Small intestine (tissue), 7 donors: Measurements from ENCODE around the gene GAPVD1. TPM values are rescaled to one million over a fixed set of nuclear protein-coding genes. Genes with fewer than 3 reads are reported as not detected.

Experiments used
- DNase-seq, 2 donors: peaks; one replicate each; pipeline versions ENCODE4 v3.0.0 to v3.0.0-alpha.2; 2013
- FAIRE-seq: peaks from 2 replicates; lab custom pipeline; 2012; peaks lifted over from hg19 to GRCh38; lab: Jason Lieb, UNC
- H3K27ac ChIP-seq, 3 donors: one replicate each; pipeline ENCODE4 v1.5.1; 2013; ENCODE audit warnings: low read length in 2 of 3, mild to moderate bottlenecking in 2 of 3, control low read depth in 1 of 3, inconsistent platforms in 1 of 3, low read depth in 1 of 3, moderate library complexity in 1 of 3
- H3K27me3 ChIP-seq, 3 donors: one replicate each; pipeline ENCODE4 v1.6.1; 2013; ENCODE audit warnings: low read length in 3 of 3, inconsistent platforms in 1 of 3; ENCODE audit not compliant: control insufficient read depth in 3 of 3, insufficient read depth in 3 of 3
- H3K36me3 ChIP-seq, 3 donors: one replicate each; pipeline ENCODE4 v1.6.1; 2013; ENCODE audit warnings: low read length in 3 of 3, inconsistent platforms in 1 of 3, low read depth in 1 of 3, mild to moderate bottlenecking in 1 of 3, moderate library complexity in 1 of 3; ENCODE audit not compliant: control insufficient read depth in 3 of 3, insufficient read depth in 2 of 3
- H3K4me1 ChIP-seq, 3 donors: one replicate each; pipeline ENCODE4 v1.6.1; 2013; ENCODE audit warnings: low read length in 2 of 3, inconsistent platforms in 1 of 3, low read depth in 1 of 3, mild to moderate bottlenecking in 1 of 3, moderate library complexity in 1 of 3; ENCODE audit not compliant: control insufficient read depth in 3 of 3, insufficient read depth in 2 of 3
- H3K4me3 ChIP-seq, 3 donors: one replicate each; pipeline ENCODE4 v1.5.1; 2013; ENCODE audit warnings: low read length in 3 of 3, control low read depth in 1 of 3, inconsistent platforms in 1 of 3, low read depth in 1 of 3, mild to moderate bottlenecking in 1 of 3, moderate library complexity in 1 of 3
- H3K9me3 ChIP-seq, 2 donors: one replicate each; pipeline ENCODE4 v1.6.1; 2013; ENCODE audit warnings: low read depth in 1 of 2, low read length in 1 of 2; ENCODE audit not compliant: control insufficient read depth in 2 of 2, insufficient read depth in 1 of 2
- WGBS, 3 donors: extraction: QIAGEN DNeasy Blood & Tissue Kit; methylation state at CpG; one replicate each; pipeline ENCODE4 v1.1.7; 2013; 5-methylcytosine and 5-hydroxymethylcytosine counted together
- polyA plus RNA-seq, 4 donors: library from polyadenylated mRNA; stranded (reverse) in 3 of 4; unstranded in 1 of 4; fragments of 200-250 nt in 3 of 4; fragments of 120-200 nt in 1 of 4; gene quantifications; one replicate each; pipeline versions ENCODE4 v1.2.1 to v1.2.3, GENCODE V29; 2013
- donor health status: healthy with polysubstance abuse.
- donor health status: control.
- donor health status: control.
- donor health status: Bipolar disorder and iron deficiency.
- donor health status: healthy.

The GAPVD1 gene
- polyA plus RNA-seq, 4 donors, result 4.6 to 25.2 (median 7.1) TPM

- no peaks in the 10 kb centered on the region for H3K27me3 ChIP-seq
- no peak overlapping the region for H3K4me3 ChIP-seq
- H3K4me1 ChIP-seq, result peaks cover 0 to 5% (median 0%) of the 10 kb centered on the region in 3 donors
- no peaks in the 10 kb centered on the region for H3K9me3 ChIP-seq
- H3K27ac ChIP-seq, result no peak overlapping the region
- peaks cover 15 to 46% (median 27%) of the 10 kb centered on the region in 3 donors for H3K36me3 ChIP-seq
- FAIRE-seq (no peak), DNase-seq (peak in 1 of 2 donors; percentile 71)
- WGBS, 3 donors, result 21 to 68% (median 43%) methylated on average over 2 of the region's 2 CpGs
These were observed 99.0 kb downstream of the GAPVD1 start for GRCh38 chr9:125360601-125361000.

GRCh38 chr9:125361837-125362531, 100.4 kb downstream of the GAPVD1 start:
- H3K27me3 ChIP-seq, result no peaks in the 10 kb centered on the region
- no peaks in the 10 kb centered on the region for H3K9me3 ChIP-seq
- DNase-seq, result no peak
- FAIRE-seq, result no peak
- no peak overlapping the region for H3K4me3 ChIP-seq
- WGBS, 3 donors, result 75 to 82% (median 76%) methylated on average over 5 of the region's 5 CpGs
- H3K36me3 ChIP-seq, result peaks cover 10 to 41% (median 20%) of the 10 kb centered on the region in 3 donors
- H3K27ac ChIP-seq, result no peak overlapping the region
- H3K4me1 ChIP-seq, result peaks cover 0 to 5% (median 0%) of the 10 kb centered on the region in 3 donors

- Histone ChIP-seq H3K4me1 (no peaks in the 10 kb centered on the region), H3K27ac (no peak overlapping the region), H3K9me3 (no peaks in the 10 kb centered on the region), H3K27me3 (no peaks in the 10 kb centered on the region), H3K4me3 (no peak overlapping the region), H3K36me3 (peaks cover 5 to 21% (median 7%) of the 10 kb centered on the region in 3 donors)
- DNase-seq, result no peak
- no peak for FAIRE-seq
- 91 to 95% (median 94%) methylated on average over 5 of the region's 5 CpGs for WGBS, 3 donors
These were observed 105.0 kb downstream of the GAPVD1 start for GRCh38 chr9:125366676-125367075.

GRCh38 chr9:125370786-125371185, 109.2 kb downstream of the GAPVD1 start:
- FAIRE-seq, result no peak
- peaks cover 0 to 10% (median 5%) of the 10 kb centered on the region in 3 donors for H3K36me3 ChIP-seq
- WGBS, 3 donors, result 81 to 95% (median 92%) methylated on average over 8 of the region's 8 CpGs
- H3K27ac ChIP-seq, result no peak overlapping the region
- H3K4me3 ChIP-seq, result no peak overlapping the region
- no peak for DNase-seq
- H3K27me3 ChIP-seq, result peaks cover 0 to 7% (median 0%) of the 10 kb centered on the region in 3 donors
- H3K4me1 ChIP-seq, result peaks cover 0 to 6% (median 0%) of the 10 kb centered on the region in 3 donors
- no peaks in the 10 kb centered on the region for H3K9me3 ChIP-seq

- peaks cover 0 to 6% (median 0%) of the 10 kb centered on the region in 3 donors for H3K4me1 ChIP-seq
- H3K36me3 ChIP-seq, result peaks cover 0 to 4% (median 0%) of the 10 kb centered on the region in 3 donors
- no peaks in the 10 kb centered on the region for H3K9me3 ChIP-seq
- FAIRE-seq, result no peak
- H3K27ac ChIP-seq, result no peak overlapping the region
- WGBS, 3 donors, result 43 to 80% (median 59%) methylated on average over 9 of the region's 9 CpGs
- no peak overlapping the region for H3K4me3 ChIP-seq
- DNase-seq, result peak in 1 of 2 donors; percentile 20
- peaks cover 0 to 7% (median 0%) of the 10 kb centered on the region in 3 donors for H3K27me3 ChIP-seq
These were observed 111.0 kb downstream of the GAPVD1 start for GRCh38 chr9:125372441-125373226.

GRCh38 chr9:125374443-125375309, 113.0 kb downstream of the GAPVD1 start:
- Histone ChIP-seq H3K27ac (no peak overlapping the region), H3K27me3 (peaks cover 0 to 7% (median 0%) of the 10 kb centered on the region in 3 donors), H3K4me1 (peaks cover 0 to 6% (median 0%) of the 10 kb centered on the region in 3 donors), H3K9me3 (no peaks in the 10 kb centered on the region), H3K36me3 (no peaks in the 10 kb centered on the region), H3K4me3 (peak overlapping the region in 1 of 3 donors; percentile 39)
- FAIRE-seq (no peak), DNase-seq (peak; percentile 69 to 74)
- 11 to 15% (median 14%) methylated on average over 24 of the region's 24 CpGs for WGBS, 3 donors

- H3K36me3 ChIP-seq, result no peaks in the 10 kb centered on the region
- WGBS, 3 donors, result 90 to 96% (median 95%) methylated on average over 9 of the region's 9 CpGs
- peaks cover 0 to 6% (median 0%) of the 10 kb centered on the region in 3 donors for H3K4me1 ChIP-seq
- DNase-seq, result no peak
- H3K27me3 ChIP-seq, result peaks cover 0 to 7% (median 0%) of the 10 kb centered on the region in 3 donors
- H3K27ac ChIP-seq, result no peak overlapping the region
- FAIRE-seq, result no peak
- no peak overlapping the region for H3K4me3 ChIP-seq
- H3K9me3 ChIP-seq, result no peaks in the 10 kb centered on the region
These were observed 114.2 kb downstream of the GAPVD1 start for GRCh38 chr9:125375820-125376219.
